ENCODE measurements around the gene SLC25A1.

DNA sequence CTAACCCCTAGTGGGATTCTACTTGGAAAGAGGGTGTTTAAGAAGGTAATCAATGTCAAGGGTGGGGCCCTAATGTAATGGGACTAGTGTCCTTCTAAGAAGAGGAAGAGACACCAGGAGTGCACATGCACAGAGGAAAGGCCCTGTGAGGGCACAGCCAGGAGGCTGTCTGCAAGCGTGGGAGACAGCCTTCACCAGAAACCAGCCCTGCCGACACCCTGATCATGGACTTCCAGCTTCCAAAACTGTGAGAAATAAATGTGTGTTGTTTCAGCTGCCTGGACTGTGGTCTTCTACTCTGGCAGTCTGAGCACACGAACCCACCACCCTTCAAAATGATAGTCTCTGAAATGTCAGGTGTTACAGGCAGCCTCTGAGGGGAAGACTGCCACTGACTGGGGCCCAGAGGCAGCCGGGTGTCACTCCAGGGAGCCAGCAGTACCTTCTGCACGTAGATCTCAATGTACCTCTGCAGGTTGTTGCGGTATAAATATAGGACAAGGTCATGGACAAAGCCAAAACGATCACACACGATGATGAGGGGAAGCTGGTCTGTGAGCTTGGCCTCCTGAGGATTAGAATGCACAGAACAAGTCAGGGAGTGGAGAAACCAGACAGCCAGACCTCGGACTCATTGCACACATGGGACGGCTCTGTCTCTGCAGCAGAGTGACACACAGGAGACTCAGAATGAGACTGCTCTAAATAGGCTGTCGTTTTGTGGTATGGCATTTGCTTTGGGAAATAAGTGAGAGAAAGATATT is 43.9 kb upstream of the SLC25A1 start:
- TF ChIP-seq, protein P1, sequence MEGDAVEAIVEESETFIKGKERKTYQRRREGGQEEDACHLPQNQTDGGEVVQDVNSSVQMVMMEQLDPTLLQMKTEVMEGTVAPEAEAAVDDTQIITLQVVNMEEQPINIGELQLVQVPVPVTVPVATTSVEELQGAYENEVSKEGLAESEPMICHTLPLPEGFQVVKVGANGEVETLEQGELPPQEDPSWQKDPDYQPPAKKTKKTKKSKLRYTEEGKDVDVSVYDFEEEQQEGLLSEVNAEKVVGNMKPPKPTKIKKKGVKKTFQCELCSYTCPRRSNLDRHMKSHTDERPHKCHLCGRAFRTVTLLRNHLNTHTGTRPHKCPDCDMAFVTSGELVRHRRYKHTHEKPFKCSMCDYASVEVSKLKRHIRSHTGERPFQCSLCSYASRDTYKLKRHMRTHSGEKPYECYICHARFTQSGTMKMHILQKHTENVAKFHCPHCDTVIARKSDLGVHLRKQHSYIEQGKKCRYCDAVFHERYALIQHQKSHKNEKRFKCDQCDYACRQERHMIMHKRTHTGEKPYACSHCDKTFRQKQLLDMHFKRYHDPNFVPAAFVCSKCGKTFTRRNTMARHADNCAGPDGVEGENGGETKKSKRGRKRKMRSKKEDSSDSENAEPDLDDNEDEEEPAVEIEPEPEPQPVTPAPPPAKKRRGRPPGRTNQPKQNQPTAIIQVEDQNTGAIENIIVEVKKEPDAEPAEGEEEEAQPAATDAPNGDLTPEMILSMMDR (conservative IDR thresholded peaks at IDR 0.05; ENCODE audit: low read depth in 2 of 2), result no peak
- no peak for TF ChIP-seq POLR2AphosphoS5 (IDR thresholded peaks at IDR 0.05; ENCODE audit: low read depth)
- TF ChIP-seq, protein P2, sequence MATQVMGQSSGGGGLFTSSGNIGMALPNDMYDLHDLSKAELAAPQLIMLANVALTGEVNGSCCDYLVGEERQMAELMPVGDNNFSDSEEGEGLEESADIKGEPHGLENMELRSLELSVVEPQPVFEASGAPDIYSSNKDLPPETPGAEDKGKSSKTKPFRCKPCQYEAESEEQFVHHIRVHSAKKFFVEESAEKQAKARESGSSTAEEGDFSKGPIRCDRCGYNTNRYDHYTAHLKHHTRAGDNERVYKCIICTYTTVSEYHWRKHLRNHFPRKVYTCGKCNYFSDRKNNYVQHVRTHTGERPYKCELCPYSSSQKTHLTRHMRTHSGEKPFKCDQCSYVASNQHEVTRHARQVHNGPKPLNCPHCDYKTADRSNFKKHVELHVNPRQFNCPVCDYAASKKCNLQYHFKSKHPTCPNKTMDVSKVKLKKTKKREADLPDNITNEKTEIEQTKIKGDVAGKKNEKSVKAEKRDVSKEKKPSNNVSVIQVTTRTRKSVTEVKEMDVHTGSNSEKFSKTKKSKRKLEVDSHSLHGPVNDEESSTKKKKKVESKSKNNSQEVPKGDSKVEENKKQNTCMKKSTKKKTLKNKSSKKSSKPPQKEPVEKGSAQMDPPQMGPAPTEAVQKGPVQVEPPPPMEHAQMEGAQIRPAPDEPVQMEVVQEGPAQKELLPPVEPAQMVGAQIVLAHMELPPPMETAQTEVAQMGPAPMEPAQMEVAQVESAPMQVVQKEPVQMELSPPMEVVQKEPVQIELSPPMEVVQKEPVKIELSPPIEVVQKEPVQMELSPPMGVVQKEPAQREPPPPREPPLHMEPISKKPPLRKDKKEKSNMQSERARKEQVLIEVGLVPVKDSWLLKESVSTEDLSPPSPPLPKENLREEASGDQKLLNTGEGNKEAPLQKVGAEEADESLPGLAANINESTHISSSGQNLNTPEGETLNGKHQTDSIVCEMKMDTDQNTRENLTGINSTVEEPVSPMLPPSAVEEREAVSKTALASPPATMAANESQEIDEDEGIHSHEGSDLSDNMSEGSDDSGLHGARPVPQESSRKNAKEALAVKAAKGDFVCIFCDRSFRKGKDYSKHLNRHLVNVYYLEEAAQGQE (IDR thresholded peaks at IDR 0.05; ENCODE audit: unreplicated experiment), result no peak
- no peak for TF ChIP-seq EZH2 (IDR thresholded peaks at IDR 0.05; ENCODE audit: low read depth, unreplicated experiment)
- TF ChIP-seq, protein P3, sequence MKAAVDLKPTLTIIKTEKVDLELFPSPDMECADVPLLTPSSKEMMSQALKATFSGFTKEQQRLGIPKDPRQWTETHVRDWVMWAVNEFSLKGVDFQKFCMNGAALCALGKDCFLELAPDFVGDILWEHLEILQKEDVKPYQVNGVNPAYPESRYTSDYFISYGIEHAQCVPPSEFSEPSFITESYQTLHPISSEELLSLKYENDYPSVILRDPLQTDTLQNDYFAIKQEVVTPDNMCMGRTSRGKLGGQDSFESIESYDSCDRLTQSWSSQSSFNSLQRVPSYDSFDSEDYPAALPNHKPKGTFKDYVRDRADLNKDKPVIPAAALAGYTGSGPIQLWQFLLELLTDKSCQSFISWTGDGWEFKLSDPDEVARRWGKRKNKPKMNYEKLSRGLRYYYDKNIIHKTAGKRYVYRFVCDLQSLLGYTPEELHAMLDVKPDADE (IDR thresholded peaks at IDR 0.05), result no peak
- TF ChIP-seq JUNB (IDR thresholded peaks at IDR 0.05; ENCODE audit: unreplicated experiment), result no peak
- no peak for TF ChIP-seq STAT1 (IDR thresholded peaks at IDR 0.05; ENCODE audit: unreplicated experiment)
- no peak for TF ChIP-seq CREB1 (CRISPR knock-in tag; IDR thresholded peaks at IDR 0.05; ENCODE audit: low read depth)
- TF ChIP-seq ZNF331 (CRISPR knock-in tag; IDR thresholded peaks at IDR 0.05; ENCODE audit: low read depth), result no peak
- no peak for TF ChIP-seq EZH2phosphoT487 (IDR thresholded peaks at IDR 0.05; ENCODE audit: unreplicated experiment)

Measured in GM23338 (cell line).